NCI-H510A treated with DMSO at 0.1 percent for 48 hours (cell line): ENCODE results near the gene DLK1.

Source experiments
- DNase-seq: peaks from one replicate; lab custom pipeline; 2025; lab: John Stamatoyannopoulos, UW

DLK1 gene

DNA sequence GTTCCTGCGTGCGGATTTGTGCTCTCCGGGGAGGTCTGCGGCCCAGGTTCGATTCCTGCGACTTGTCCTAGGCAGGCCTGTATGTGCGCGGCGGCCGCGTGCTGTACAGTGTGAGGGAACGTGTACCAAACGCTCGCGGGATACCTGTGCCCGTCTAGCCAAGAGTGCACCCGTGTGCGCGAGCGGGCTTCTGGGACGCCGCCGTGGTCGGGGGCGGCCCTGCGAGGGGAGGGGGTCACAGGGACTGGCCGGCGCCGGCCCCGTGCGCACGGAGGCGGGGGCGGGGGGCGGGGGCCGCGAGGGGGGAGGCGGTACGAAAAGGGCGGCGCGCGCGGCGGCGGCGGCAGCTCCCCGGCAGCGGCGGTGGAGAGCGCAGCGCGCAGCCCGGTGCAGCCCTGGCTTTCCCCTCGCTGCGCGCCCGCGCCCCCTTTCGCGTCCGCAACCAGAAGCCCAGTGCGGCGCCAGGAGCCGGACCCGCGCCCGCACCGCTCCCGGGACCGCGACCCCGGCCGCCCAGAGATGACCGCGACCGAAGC, at the start of gene DLK1:
TSS of gene DLK1 (plus strand) at position 343 of the 536 bp plus-strand sequence. CDS start at position 520, 177 bp downstream.
- DNase-seq = no peak

DNA sequence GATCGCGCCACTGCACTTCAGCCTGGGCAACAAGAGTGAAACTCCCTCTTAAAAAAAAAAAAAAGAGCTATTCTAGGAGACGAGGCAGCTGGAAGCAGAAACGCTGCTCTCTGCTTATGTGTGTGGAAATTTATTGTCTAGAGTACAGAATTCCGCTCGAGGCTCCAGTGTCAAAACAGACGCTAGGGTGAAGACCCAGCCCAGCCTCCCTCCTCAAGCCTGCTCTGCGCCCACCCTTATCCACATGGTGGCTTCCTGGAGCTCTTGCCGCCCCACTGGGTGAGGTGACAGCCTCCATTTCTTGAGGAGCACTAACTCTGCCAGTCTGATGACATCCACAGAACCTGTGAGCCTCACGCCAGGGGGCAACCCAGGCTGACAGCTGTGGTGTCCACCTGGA, 49.5 kb upstream of the DLK1 start:
- DNase-seq = no peak

DNA sequence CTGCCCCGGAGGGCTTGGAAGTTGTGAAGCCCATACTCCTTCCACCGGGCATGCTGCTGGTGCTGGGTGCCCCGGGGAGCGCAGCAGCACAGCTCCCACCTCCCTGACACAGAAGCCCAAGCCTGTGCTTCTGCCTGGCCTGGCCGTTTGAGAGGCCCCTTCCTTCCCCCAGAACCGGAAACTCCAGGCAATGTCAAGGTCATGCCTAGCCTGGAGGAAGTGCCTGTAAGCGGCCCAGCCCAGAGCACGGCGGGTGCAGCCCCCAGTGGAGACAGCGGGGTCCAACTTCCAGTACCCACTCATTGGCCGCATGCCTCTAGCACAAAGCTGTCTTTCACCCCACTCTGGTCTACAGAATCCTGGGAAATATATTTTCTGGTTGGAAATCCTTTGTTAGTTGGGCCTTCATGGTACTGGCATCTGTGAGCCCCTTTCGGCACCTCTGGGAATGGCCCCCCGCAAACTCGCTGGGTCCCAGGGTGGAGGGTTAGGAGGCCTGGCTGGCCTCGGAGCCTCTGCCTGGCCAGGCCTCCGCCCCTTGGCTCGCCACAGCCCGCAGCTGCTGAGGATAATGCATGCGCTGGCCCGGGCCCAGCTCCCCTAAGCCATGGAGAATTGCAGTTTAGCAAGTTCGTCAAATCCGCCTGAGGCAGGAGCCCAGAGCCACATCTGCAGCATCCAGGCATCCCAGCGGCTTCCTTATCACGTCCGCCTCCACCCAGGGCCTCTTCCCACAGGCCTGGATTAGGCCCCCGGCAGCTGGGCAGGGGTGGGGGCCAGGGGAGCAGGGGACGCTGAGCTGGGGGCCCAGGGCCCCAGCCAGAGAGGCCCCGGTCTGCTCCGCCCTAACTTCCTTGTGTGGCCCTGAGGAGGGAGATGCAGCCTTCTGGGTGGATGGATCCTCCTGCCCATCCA, 48.9 kb upstream of the DLK1 start:
- DNase-seq = peak; percentile 34

DNA sequence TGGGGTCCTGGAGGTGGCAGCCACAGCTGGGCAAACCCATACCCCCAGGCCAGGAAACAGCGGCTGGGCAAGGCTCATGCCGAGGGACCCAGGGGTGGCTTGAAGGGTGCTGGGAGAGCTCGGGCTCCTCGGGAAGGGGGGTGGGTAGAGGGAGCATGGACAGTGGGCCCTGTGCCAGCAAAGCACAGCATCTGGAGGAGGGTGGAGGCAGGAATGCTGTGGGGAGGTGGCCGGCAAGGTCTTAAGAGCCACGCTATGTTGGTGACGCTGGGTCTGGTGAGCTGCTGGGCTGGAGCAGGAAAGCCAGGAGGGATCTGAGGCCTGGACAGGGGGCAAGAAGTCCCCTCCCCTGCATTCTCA, 48.2 kb upstream of the DLK1 start:
- DNase-seq = no peak

DNA sequence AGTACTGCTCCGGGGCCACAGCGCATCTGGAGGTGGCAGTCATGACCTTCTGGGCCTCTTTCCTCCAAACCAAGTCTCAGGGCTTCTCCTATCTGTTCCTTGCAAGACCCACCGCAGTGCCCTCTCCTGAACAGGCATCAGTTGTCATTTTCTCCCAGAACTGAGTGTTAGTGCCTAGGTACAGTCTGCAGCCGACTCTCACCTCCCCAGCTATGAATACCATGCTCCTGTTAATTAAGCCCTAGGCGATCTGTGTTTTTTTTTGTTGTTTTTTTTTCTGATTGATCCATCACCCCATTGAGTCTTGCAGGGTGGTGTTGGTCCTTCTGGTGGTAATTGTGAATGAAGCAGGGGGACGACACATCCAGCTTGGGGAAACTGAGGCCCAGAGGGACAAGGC, 47.5 kb upstream of the DLK1 start:
- no peak for DNase-seq

DNA sequence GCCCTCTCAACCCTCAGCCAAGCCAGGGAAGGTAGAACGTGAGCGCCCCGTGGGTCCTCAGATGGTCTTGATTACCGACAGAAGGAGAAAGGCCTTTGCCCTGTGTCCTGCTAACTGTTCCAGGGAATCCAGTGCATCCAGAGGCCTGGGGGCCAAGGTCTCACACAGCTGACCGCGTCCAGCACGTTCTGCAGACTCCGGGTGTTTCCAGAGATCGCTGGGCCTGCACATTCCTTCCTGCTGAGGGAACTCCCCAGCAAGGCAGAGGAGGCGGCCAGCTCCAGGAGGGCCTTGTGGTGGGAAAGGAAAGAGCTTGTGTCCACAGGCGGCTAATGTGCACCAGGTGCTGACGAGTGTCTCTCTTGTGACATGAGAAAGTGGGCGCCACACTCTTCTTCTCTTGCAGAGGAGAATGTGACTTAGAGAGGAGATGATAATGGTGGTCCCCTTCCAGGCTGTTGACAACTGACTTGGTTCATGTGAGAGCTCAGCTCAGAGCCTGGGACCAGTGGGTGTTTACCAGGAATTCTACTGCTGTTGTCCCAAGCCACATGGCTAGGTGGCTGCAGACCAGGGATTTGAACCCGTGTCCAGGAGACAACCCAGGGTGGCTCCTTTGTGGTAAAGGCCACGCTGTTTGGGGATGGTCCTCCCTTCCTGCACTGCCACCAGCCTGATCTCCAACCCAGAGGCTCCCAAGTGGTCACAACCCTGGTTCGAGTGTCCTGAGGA, 46.8 kb upstream of the DLK1 start:
- no peak for DNase-seq

DNA sequence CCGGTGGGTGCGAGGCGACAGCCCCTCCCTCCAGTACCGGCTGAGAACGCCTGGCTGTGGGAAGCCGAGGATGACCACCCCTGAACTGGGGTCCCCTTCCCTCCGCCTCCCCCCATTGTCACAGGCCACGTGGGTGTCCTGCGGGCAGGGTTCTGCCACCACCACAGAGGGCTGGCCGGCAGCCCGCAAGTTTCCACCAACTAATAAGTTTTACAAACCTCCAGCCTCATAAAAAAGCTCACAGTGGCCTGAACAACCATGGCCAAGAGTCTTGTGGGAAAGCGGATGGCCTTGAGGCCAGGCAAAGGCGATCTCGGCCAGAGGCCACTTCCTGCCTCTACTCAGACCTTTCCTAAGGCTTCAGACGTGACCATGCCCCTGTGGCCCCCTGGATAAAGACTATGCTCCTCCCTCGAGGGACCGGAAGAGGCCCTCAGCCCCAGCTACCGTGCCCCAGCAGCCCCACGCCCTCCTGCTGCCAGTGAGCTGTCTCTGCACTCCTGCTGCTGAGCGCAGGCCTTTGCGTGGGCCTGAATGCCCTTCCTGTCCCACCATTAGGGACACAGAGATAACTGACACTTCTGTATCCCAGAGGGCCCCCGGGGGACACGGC, 46.1 kb upstream of the DLK1 start:
- DNase-seq = no peak

DNA sequence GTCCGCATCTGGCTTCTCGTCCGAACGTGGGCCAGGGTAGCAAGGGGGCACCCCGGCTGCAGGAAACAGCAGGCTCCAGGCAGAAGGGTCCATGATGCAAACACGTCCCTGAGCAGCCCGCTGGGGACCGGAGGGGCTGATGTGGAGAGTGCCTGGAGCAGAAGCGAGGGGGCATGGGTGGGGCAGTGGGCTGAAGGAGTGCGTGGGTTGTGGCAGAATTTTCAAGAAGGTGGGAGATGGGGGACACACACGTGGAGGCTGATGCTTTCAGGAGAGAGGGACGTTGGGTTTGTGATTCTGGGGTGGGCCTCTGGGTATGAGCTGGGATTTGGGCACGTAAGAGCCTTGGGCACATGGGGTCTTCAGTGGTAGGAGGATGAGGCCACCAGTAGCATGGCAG, 45.6 kb upstream of the DLK1 start:
- no peak for DNase-seq

DNA sequence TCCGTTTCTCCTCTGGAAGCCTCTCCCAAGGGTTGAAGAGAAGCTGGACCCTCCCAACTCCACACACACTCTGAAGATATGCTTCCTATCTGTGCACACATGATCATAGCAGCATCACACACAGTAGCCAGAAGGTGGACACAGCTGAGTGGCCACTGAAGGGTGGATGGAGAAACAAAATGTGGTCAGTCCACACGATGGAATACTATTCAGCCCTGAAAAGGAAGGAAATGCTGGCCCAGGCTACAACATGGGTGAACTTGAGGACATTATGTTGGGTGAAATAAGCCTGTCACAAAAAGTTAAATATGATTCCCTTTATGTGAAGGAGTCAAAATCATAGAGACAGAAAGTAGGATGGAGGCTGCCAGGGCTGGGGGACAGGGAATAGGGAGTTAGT, 43.9 kb upstream of the DLK1 start:
- DNase-seq = no peak

DNA sequence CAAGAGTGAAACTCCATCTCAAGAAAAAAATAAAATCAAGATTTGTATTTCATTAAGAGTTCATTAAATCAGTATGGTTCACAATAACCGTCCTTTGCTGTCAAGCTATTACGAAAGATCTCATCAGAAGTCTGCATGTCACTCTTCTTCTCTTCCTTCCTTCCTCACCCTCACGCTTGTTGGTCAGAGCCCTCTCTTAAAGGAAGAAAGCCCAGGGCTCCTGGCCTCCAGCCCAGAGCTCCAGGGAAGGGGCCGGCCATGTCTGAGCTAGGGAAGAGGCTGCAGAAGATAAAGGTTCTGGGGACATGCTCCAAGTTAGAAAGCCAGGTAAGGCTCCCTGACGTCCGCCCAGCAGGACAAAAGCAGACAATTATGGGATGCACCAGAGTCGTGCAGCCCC, 43.1 kb upstream of the DLK1 start:
- DNase-seq = no peak

DNA sequence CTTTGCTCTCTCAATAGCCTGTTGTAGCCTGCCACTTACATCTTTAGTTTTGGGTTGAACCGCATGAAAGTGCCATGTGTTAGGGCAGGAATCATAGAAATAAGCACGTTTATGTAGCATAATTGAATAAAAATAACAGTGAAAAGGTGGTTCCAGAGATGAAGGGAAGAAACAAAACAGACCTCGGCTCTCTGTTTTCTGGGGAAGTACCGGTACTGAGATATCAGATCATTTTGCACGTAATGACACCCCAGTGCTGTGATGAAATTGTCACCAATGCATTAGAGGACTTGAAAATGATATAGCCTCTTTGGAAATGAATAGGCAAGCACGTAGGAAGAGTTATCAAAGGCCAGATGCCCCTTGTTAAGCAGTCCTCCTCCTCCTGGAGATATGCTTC, 42.5 kb upstream of the DLK1 start:
- no peak for DNase-seq

DNA sequence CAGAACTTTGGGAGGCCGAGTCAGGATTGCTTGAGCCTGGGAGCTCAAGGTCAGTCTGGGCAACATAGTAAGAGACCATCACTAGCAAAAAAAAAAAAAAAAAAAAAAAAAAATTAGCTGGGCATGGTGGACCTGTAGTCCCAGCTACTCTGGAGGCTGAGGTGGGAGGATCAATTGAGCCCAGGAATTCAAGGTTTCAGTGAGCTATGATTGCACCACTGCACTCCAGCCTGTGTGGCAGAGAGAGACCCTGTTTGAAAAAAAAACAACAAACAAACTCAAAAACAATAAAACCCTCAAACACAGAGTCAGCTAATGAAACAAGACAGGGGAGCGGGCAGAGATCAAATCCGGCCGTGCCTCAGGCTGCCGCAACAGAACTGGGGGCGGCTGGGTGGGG, 41.7 kb upstream of the DLK1 start:
- no peak for DNase-seq

DNA sequence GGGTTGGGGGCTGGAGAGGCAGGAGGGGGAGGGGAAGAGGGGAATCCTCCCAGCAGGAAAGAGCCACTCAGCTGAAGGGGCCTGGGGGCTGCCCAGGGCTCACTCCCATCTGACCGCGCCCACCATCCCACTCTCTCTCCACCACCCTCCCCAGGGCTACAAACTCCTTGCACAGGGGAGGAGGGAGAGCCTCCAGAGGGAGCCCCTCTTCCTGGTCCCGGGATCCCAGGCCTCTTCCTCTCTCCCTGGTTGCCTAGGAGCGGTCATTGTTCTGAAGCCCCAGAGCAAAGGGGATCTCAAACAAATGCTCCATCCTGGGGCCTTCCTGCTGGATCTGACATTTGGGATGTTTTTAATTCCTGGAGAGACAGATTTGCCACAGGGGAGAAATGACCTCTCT, 39.8 kb upstream of the DLK1 start:
- no peak for DNase-seq

DNA sequence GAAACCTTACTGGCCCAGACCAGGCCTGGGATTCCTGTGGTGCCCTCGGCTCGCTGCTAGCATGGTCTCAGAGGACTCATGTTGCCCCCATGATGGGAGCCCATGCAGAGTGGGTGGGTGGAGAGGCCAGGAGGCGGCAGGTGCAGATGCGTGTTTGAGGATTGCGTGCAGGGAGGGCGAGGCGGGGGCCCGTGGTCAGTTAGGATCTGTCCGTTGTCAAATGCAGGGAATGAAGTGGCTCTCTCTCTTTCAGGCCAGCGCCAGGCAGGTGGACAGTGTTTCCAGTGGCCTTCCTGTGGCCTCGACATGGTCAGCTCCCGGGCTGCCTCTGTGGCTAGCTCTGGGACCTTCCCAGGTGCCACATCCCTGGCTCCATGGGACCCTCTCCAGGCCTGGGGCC, 39.3 kb upstream of the DLK1 start:
- no peak for DNase-seq

DNA sequence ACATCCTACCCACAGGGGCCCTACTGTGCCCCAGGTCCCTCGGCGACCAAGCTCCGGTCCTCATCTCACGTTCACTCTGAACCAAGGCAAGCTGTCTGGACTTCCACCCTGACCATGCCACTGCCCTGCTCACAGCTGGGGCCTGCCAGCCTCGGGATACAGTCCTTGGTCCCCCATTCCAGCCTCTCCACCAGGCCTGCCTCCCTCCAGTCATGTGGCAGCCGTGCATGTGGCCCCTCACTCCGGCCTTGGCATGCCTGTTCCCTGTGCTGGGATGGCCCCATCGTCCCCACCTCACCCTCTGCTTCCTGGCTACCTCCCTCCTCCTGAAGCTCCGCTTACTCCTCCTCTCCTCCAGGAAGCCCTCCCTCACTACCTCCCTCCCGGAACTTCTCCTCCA, 38.6 kb upstream of the DLK1 start:
- DNase-seq = no peak

DNA sequence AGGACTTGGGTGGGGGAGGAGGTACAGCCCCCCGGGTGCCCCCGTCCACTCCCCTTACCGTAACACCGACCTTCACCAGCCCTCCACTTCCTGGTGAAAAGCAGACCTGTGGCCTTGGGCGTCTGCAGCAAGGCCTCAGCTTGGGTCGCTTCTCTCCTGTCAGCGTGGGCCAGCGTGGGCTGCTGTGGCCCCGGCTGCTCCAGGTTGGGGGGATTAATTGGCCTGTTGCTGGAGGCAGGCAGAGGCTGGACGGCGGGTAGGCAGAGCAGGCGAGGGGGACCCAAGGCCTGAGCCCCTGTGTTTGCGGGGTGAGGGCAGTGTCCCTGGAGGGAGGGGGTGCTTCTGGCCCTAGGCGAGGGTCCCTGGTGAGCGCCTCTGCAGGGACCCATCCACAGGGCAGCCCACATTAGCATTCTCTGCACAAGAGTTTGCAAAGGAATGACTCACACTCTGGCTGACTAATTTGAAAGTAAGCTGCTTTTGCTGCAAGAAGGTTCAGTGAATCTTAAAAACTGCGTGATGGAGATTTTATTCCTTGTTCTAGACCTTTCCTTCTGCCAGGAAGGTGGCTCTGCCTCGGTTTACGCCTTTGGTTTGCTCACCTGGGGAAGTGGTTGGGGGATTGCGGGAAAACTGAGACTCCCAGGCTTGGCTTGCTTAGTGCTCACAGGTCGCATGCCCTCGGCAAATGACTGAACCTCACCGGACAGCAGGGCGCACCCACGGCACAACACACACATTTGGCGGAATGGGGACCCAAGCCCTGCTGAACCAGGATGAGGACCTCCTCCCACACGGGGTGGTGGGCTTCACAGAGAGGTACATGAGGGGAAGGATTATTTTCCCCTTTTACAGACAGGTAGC, 37.9 kb upstream of the DLK1 start:
- DNase-seq = no peak

DNA sequence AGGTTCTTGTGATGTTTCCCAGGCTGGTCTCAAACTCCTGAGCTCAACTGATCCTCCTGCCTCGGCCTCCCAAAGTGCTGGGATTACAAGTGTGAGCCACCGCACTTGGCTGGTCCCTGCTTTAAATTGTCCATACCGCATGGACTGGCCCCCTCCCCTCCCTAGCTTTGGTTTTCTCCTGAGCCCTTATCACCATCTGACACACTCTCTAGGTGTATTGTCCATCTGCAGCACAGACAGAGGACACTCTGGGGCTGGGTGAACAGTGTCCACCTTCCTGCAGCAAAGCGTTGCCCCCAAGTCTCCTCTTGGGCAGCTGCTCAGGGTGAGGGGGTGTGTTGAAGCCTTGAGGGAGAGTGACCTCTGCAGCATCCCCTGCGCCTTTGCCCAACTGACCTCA, 36.0 kb upstream of the DLK1 start:
- no peak for DNase-seq

DNA sequence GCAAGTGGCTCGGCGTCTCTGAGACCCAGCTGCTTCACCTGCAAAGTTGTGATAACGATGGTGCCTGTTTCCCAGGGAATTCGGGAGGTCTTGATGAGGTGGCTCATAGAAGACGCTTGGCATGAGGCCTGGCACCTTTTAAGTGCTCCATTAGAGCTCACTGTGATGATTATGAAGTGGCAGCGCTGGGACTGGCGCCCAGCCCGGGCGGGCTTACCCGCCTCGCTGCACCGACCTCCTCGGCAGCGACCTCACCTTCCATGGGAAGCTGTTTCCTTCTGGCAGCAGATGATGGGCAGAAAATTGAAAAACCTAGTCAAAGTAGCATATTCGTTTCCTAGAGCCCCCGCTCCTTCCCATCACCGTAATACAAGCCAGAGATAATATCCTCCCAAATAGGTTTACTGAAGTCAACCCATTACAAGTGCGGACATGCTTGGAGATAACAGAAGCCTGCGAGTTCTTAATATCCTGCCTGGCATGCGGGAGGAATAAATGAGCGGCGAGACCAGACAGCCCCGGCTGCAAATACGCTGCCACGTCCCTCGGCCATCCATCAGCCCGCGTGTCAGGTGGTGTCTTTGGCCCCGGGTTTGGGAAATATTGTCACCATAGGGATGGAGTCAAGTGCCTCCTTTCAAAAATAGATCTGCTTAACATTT, 35.2 kb upstream of the DLK1 start:
- DNase-seq = peak; percentile 43

DNA sequence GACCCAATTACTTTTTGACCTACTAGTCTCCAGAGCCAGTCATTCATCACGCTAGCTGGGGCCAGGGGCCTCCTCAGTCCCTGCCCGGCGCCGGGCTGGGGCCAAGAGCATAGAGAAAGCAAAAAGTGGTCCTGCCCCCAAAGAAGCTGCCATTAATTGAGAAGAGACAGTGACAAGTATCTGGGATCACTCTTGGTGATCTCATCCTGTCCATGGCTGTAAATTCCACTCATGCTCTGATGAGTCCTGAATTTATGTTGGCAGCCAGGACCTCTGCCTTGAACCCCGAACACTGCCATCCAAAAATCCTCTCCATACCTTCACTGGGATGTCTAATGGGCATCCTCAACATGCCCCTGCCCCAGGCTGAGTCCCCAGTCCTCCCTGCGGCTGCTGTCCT, 34.4 kb upstream of the DLK1 start:
- no peak for DNase-seq

DNA sequence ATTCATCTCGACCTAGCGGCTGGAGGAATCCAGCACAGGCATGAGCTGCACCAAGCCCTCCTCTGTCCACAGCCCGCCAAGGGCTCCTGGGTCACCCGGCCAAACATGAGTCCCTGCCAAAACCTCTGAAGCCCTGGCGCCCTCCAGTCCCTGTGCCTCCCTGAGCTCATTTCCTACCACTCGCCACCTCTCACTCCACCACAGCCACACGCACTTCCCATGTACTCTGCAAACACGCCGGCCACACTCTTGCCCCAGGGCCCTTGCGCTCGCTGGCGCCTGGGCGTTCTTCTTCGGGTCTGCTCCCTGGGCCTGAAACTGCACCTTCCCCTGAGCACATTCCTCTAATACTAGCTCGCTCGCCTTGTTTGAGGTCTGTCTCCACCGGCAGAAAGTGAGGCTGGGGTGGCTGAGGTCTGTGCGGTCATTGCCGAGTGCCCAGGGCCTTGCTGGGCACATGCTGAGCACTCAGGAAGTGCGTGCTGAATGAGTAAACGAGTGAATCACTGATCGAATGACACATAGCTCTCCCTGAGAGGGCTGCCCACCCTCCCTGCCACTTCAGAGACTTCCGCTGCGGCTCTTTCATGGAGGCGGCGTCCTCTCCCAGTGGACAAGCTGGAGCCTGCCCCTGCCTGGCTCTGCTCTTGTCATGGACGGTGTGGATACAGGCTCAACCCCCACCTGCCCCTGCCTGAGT, 33.7 kb upstream of the DLK1 start:
- DNase-seq = peak; percentile 93
